Inferior parietal cortex (tissue), 1 donor: ENCODE data around the gene RBM17.
A peak's percentile ranks its signal among the peaks of the same experiment; 100 is the strongest.
"Not testable (repeated sequence)": the region's sequence is repeated elsewhere in the genome, so short reads cannot be mapped to it uniquely, and the experiment has no call there.

Source experiments
- DNase-seq: peaks from one replicate; pipeline ENCODE4 v3.0.0-alpha.2; 2016; ENCODE audit errors: extremely low spot score

Gene RBM17

GRCh38 chr10:6154566-6154965, 65.7 kb downstream of the RBM17 start:
- DNase-seq, result no peak

- no peak for DNase-seq
Measured at GRCh38 chr10:6158276-6158675, 69.4 kb downstream of the RBM17 start.

GRCh38 chr10:6161921-6162320, 73.1 kb downstream of the RBM17 start:
- peak; percentile 74 for DNase-seq

GRCh38 chr10:6162589-6163356, 73.9 kb downstream of the RBM17 start:
- no peak for DNase-seq

- DNase-seq, result peak; percentile 78
Measured at GRCh38 chr10:6163364-6164270, 74.8 kb downstream of the RBM17 start.

GRCh38 chr10:6164271-6165095, 75.6 kb downstream of the RBM17 start:
- DNase-seq, result no peak

GRCh38 chr10:6165221-6165725, 76.4 kb downstream of the RBM17 start:
- DNase-seq, result no peak

- not testable (repeated sequence) for DNase-seq
Measured at GRCh38 chr10:6165933-6166332, 77.1 kb downstream of the RBM17 start.
